ENCODE measurements around the gene PPP2R5A. TPM values are rescaled to one million over a fixed set of nuclear protein-coding genes. Genes with fewer than 3 reads are reported as not detected.

The PPP2R5A gene
- total and polyA plus RNA-seq, 2 of the 13 experiments (the other 11 are each of a cell fraction or from before 2014, with no cell fraction given) = 22.0 to 31.4 TPM

- TF ChIP-seq ZNF256 (CRISPR knock-in tag; conservative IDR thresholded peaks at IDR 0.05) (peak; percentile 60), ATF7 (IDR thresholded peaks at IDR 0.05) (no peak), ATF7 (CRISPR knock-in tag; IDR thresholded peaks at IDR 0.05) (no peak), RAD51 (IDR thresholded peaks at IDR 0.05; ENCODE audit: borderline replicate concordance) (no peak), PHF20 (CRISPR knock-in tag; IDR thresholded peaks at IDR 0.05) (no peak; the same call in none of the 2 replicates), EED (CRISPR knock-in tag; IDR thresholded peaks at IDR 0.05) (no peak), ZNF816 (CRISPR knock-in tag; IDR thresholded peaks at IDR 0.05; ENCODE audit: borderline replicate concordance) (peak; percentile 90; the same call in 1 of the 2 replicates), MIXL1 (CRISPR knock-in tag; IDR thresholded peaks at IDR 0.05) (peak; percentile 47; the same call in 1 of the 2 replicates), ZNF138 (CRISPR knock-in tag; IDR thresholded peaks at IDR 0.05; ENCODE audit: low read depth) (peak; percentile 16; the same call in 1 of the 2 replicates), TAF1 (CRISPR knock-in tag; IDR thresholded peaks at IDR 0.05) (peak; percentile 80), CEBPG (CRISPR knock-in tag; IDR thresholded peaks at IDR 0.05) (peak; percentile 68), ZFP1 (CRISPR knock-in tag; IDR thresholded peaks at IDR 0.05) (no peak), MXI1 (IDR thresholded peaks at IDR 0.05; ENCODE audit: borderline replicate concordance, low read depth, low read length) (peak; percentile 67; the same call in 1 of the 3 replicates), ZSCAN12 (CRISPR knock-in tag; IDR thresholded peaks at IDR 0.05) (0 out of 2 replicates have a peak, but pooled peaks have one; percentile 26), PHB2 (IDR thresholded peaks at IDR 0.05; ENCODE audit: partially characterized antibody) (no peak), PHF21A (CRISPR knock-in tag; IDR thresholded peaks at IDR 0.05) (peak; percentile 98), SP140L (CRISPR knock-in tag; IDR thresholded peaks at IDR 0.05; ENCODE audit: borderline replicate concordance) (no peak; the same call in 1 of the 2 replicates), ZNF3 (CRISPR knock-in tag; IDR thresholded peaks at IDR 0.05) (no peak), KAT2B (IDR thresholded peaks at IDR 0.05; ENCODE audit: borderline replicate concordance, low read depth, low read length) (no peak), MXD3 (CRISPR knock-in tag; IDR thresholded peaks at IDR 0.05) (no peak; the same call in 1 of the 2 replicates)
- TF ChIP-seq, protein P1, sequence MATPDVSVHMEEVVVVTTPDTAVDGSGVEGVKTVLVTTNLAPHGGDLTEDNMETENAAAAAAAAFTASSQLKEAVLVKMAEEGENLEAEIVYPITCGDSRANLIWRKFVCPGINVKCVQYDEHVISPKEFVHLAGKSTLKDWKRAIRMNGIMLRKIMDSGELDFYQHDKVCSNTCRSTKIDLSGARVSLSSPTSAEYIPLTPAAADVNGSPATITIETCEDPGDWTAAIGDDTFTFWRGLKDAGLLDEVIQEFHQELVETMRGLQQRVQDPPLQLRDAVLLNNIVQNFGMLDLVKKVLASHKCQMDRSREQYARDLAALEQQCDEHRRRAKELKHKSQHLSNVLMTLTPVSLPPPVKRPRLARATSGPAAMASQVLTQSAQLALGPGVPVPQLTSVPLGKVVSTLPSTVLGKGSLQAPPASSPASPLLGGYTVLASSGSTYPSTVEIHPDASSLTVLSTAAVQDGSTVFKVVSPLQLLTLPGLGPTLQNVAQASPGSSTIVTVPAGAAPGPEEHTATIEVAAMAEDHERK (CRISPR knock-in tag; IDR thresholded peaks at IDR 0.05; ENCODE audit: low read depth) = no peak
- TF ChIP-seq, protein P2, sequence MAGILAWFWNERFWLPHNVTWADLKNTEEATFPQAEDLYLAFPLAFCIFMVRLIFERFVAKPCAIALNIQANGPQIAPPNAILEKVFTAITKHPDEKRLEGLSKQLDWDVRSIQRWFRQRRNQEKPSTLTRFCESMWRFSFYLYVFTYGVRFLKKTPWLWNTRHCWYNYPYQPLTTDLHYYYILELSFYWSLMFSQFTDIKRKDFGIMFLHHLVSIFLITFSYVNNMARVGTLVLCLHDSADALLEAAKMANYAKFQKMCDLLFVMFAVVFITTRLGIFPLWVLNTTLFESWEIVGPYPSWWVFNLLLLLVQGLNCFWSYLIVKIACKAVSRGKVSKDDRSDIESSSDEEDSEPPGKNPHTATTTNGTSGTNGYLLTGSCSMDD (CRISPR knock-in tag; IDR thresholded peaks at IDR 0.05) = no peak
- TF ChIP-seq, protein P3, sequence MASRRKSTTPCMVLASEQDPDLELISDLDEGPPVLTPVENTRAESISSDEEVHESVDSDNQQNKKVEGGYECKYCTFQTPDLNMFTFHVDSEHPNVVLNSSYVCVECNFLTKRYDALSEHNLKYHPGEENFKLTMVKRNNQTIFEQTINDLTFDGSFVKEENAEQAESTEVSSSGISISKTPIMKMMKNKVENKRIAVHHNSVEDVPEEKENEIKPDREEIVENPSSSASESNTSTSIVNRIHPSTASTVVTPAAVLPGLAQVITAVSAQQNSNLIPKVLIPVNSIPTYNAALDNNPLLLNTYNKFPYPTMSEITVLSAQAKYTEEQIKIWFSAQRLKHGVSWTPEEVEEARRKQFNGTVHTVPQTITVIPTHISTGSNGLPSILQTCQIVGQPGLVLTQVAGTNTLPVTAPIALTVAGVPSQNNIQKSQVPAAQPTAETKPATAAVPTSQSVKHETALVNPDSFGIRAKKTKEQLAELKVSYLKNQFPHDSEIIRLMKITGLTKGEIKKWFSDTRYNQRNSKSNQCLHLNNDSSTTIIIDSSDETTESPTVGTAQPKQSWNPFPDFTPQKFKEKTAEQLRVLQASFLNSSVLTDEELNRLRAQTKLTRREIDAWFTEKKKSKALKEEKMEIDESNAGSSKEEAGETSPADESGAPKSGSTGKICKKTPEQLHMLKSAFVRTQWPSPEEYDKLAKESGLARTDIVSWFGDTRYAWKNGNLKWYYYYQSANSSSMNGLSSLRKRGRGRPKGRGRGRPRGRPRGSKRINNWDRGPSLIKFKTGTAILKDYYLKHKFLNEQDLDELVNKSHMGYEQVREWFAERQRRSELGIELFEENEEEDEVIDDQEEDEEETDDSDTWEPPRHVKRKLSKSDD (CRISPR knock-in tag; IDR thresholded peaks at IDR 0.05; ENCODE audit: low read depth) = 0 out of 2 replicates have a peak, but pooled peaks have one; percentile 51
- TF ChIP-seq, protein P4, sequence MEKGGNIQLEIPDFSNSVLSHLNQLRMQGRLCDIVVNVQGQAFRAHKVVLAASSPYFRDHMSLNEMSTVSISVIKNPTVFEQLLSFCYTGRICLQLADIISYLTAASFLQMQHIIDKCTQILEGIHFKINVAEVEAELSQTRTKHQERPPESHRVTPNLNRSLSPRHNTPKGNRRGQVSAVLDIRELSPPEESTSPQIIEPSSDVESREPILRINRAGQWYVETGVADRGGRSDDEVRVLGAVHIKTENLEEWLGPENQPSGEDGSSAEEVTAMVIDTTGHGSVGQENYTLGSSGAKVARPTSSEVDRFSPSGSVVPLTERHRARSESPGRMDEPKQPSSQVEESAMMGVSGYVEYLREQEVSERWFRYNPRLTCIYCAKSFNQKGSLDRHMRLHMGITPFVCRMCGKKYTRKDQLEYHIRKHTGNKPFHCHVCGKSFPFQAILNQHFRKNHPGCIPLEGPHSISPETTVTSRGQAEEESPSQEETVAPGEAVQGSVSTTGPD (CRISPR knock-in tag; IDR thresholded peaks at IDR 0.05) = 0 out of 2 replicates have a peak, but pooled peaks have one; percentile 49
Measured at GRCh38 chr1:212284744-212285684, at the start of gene PPP2R5A (continued).

All from HepG2 (cell line).